IMR-90 (cell line): ENCODE data around the gene PLD1. TPM values are rescaled to one million over a fixed set of nuclear protein-coding genes. Genes with fewer than 3 reads are reported as not detected.
A peak's percentile ranks its signal among the peaks of the same experiment; 100 is the strongest.

ENCODE experiments used
- ATAC-seq: fragments of 200-7000 bp; cut with Tn5 transposase; 2 replicates; pipeline ENCODE4 v1.9.1; 2020; ENCODE audit warnings: low read depth, mild to moderate bottlenecking, moderate library complexity
- BruUV-seq: library from RNA; stranded (reverse); fragments of 400-500 nt; replicated peaks from 2 replicates; lab custom pipeline; 2021; lab: Mats Ljungman, UMichigan
- CTCF ChIA-PET: fragments of 300-600 bp; formaldehyde crosslinking; extraction: SDS; loops from one replicate; lab custom pipeline; 2021; ENCODE audit warnings: antibody characterized with exemption; lab: Yijun Ruan, JAX
- POLR2A ChIA-PET: fragments of 300-600 bp; sonication (Branson Sonifier 250); formaldehyde crosslinking; loops from one replicate; lab custom pipeline; 2022; ENCODE audit warnings: antibody characterized with exemption; ENCODE audit not compliant: unreplicated experiment; lab: Charles Lee
- DNase-seq: peaks from one replicate; pipeline ENCODE4 v3.0.0; 2013
- H2AFZ ChIP-seq: replicated peaks from 2 replicates; pipeline ENCODE3; 2013; ENCODE audit warnings: low read length, mild to moderate bottlenecking; ENCODE audit not compliant: poor library complexity
- H2AK5ac ChIP-seq: 2 replicates; pipeline ENCODE4 v1.6.1; 2013; ENCODE audit warnings: low read depth, low read length, inconsistent platforms
- H2AK9ac ChIP-seq: replicated peaks from 2 replicates; pipeline ENCODE3; 2013; ENCODE audit warnings: mild to moderate bottlenecking, low read depth, low read length, moderate library complexity; ENCODE audit not compliant: poor library complexity
- H2BK120ac ChIP-seq: 2 replicates; pipeline ENCODE4 v1.6.1; 2013; ENCODE audit warnings: low read depth, low read length, inconsistent platforms
- H2BK15ac ChIP-seq: 3 replicates; pipeline ENCODE4 v1.6.1; 2013; ENCODE audit warnings: low read depth, low read length, inconsistent platforms
- H2BK20ac ChIP-seq: 2 replicates; pipeline ENCODE4 v1.6.1; 2013; ENCODE audit warnings: low read depth, mild to moderate bottlenecking, inconsistent platforms, low read length, moderate library complexity
- H2BK5ac ChIP-seq: 2 replicates; pipeline ENCODE4 v1.6.1; 2013; ENCODE audit warnings: mild to moderate bottlenecking, low read depth, low read length, inconsistent platforms; ENCODE audit not compliant: poor library complexity, severe bottlenecking
- H3K14ac ChIP-seq: replicated peaks from 2 replicates; pipeline ENCODE4 v1.6.1; 2013; ENCODE audit warnings: low read depth, low read length, inconsistent platforms
- H3K18ac ChIP-seq: 2 replicates; pipeline ENCODE4 v1.6.1; 2013; ENCODE audit warnings: low read depth, low read length, control low read depth
- H3K23ac ChIP-seq: 2 replicates; pipeline ENCODE4 v1.6.1; 2013; ENCODE audit warnings: low read depth, low read length, inconsistent platforms
- H3K27ac ChIP-seq: 2 replicates; pipeline ENCODE4 v1.5.1; 2013; ENCODE audit warnings: mild to moderate bottlenecking, control low read depth, low read length; ENCODE audit not compliant: insufficient read depth
- H3K27me3 ChIP-seq: 2 replicates; pipeline ENCODE4 v1.6.1; 2013; ENCODE audit warnings: low read length; ENCODE audit not compliant: control insufficient read depth, insufficient read depth
- H3K36me3 ChIP-seq: 2 replicates; pipeline ENCODE4 v1.6.1; 2013; ENCODE audit warnings: low read length, mixed read lengths; ENCODE audit not compliant: control insufficient read depth, insufficient read depth
- H3K4ac ChIP-seq: 2 replicates; pipeline ENCODE4 v1.6.1; 2013; ENCODE audit warnings: low read depth, low read length, inconsistent platforms
- H3K4me1 ChIP-seq: 2 replicates; pipeline ENCODE4 v1.6.1; 2013; ENCODE audit warnings: low read length, mixed read lengths; ENCODE audit not compliant: control insufficient read depth, insufficient read depth
- H3K4me2 ChIP-seq: 2 replicates; pipeline ENCODE4 v1.6.1; 2013; ENCODE audit warnings: low read depth, mild to moderate bottlenecking, control low read depth, low read length, moderate library complexity
- H3K4me3 ChIP-seq: 2 replicates; pipeline ENCODE4 v1.5.1; 2013; ENCODE audit warnings: low read depth, mild to moderate bottlenecking, control low read depth, low read length, moderate library complexity; ENCODE audit not compliant: insufficient read depth
- H3K56ac ChIP-seq: 2 replicates; pipeline ENCODE4 v1.6.1; 2013; ENCODE audit warnings: low read length, inconsistent platforms; ENCODE audit not compliant: insufficient read depth; ENCODE audit errors: extremely low read depth
- H3K79me1 ChIP-seq, 2 experiments: 2 replicates each; pipeline ENCODE4 v1.6.1; 2013; ENCODE audit warnings: low read length in 2 of 2, inconsistent platforms in 1 of 2, low read depth in 1 of 2
- H3K9ac ChIP-seq: 2 replicates; pipeline ENCODE4 v1.6.1; 2013; ENCODE audit warnings: low read depth, low read length, control low read depth
- H3K9me1 ChIP-seq: 2 replicates; pipeline ENCODE4 v1.6.1; 2013; ENCODE audit warnings: low read length, inconsistent platforms; ENCODE audit not compliant: insufficient read depth
- H3K9me3 ChIP-seq: 2 replicates; pipeline ENCODE4 v1.6.1; 2013; ENCODE audit warnings: low read length; ENCODE audit not compliant: control insufficient read depth, insufficient read depth
- H4K20me1 ChIP-seq: 2 replicates; pipeline ENCODE4 v1.6.1; 2013; ENCODE audit warnings: low read length, inconsistent platforms; ENCODE audit not compliant: insufficient read depth
- H4K5ac ChIP-seq: 2 replicates; pipeline ENCODE4 v1.6.1; 2013; ENCODE audit warnings: mild to moderate bottlenecking, low read depth, low read length, control low read depth
- H4K8ac ChIP-seq, 2 experiments: 2 replicates each; pipeline ENCODE4 v1.6.1; 2013; ENCODE audit warnings: low read depth in 2 of 2, low read length in 2 of 2, control low read depth in 1 of 2, inconsistent platforms in 1 of 2
- H4K91ac ChIP-seq: 2 replicates; pipeline ENCODE4 v1.6.1; 2013; ENCODE audit warnings: low read depth, low read length, inconsistent platforms; ENCODE audit not compliant: insufficient read depth
- BHLHE40 ChIP-seq: fragments of 150-350 bp; IDR thresholded peaks from 2 replicates; pipeline ENCODE4 v1.6.1; 2016; ENCODE audit warnings: mild to moderate bottlenecking, low read depth, low read length
- CEBPB ChIP-seq: IDR thresholded peaks from 2 replicates; pipeline ENCODE4 v1.6.1; 2012; ENCODE audit warnings: low read depth, low read length, improper control_type of control experiment
- CHD1 ChIP-seq: IDR thresholded peaks from 2 replicates; pipeline ENCODE4 v1.6.1; 2012; ENCODE audit warnings: low read depth, low read length, improper control_type of control experiment
- CTCF ChIP-seq: conservative IDR thresholded peaks from 2 replicates; pipeline ENCODE4 v1.5.1; 2012; ENCODE audit warnings: mild to moderate bottlenecking, low read depth, low read length, improper control_type of control experiment
- ELK1 ChIP-seq: fragments of 150-350 bp; IDR thresholded peaks from 2 replicates; pipeline ENCODE4 v1.6.1; 2016; ENCODE audit warnings: low read depth, mild to moderate bottlenecking, low read length, moderate library complexity, borderline replicate concordance
- FOS ChIP-seq: fragments of 150-350 bp; IDR thresholded peaks from 2 replicates; pipeline ENCODE4 v1.6.1; 2016; ENCODE audit warnings: low read depth, low read length
- MAFK ChIP-seq: IDR thresholded peaks from 2 replicates; pipeline ENCODE4 v1.6.1; 2012; ENCODE audit warnings: low read depth, low read length, improper control_type of control experiment
- MAZ ChIP-seq: IDR thresholded peaks from 2 replicates; pipeline ENCODE4 v1.6.1; 2012; ENCODE audit warnings: low read depth, mild to moderate bottlenecking, low read length, improper control_type of control experiment, moderate library complexity, borderline replicate concordance
- MXI1 ChIP-seq: IDR thresholded peaks from 2 replicates; pipeline ENCODE4 v1.6.1; 2012; ENCODE audit warnings: low read depth, mild to moderate bottlenecking, low read length, moderate library complexity, borderline replicate concordance
- NFE2L2 ChIP-seq: fragments of 150-350 bp; IDR thresholded peaks from 2 replicates; pipeline ENCODE4 v1.6.1; 2016; ENCODE audit warnings: low read depth, mild to moderate bottlenecking, low read length
- POLR2A ChIP-seq: IDR thresholded peaks from 2 replicates; pipeline ENCODE4 v1.6.1; 2012; ENCODE audit warnings: mild to moderate bottlenecking, low read depth, low read length
- RAD21 ChIP-seq: IDR thresholded peaks from 2 replicates; pipeline ENCODE4 v1.6.1; 2012; ENCODE audit warnings: low read length, improper control_type of control experiment
- RCOR1 ChIP-seq: IDR thresholded peaks from 2 replicates; pipeline ENCODE4 v1.6.1; 2012; ENCODE audit warnings: mild to moderate bottlenecking, low read length, improper control_type of control experiment; ENCODE audit not compliant: insufficient replicate concordance
- RFX5 ChIP-seq: IDR thresholded peaks from 2 replicates; pipeline ENCODE4 v1.8.0; 2012; ENCODE audit warnings: low read depth, mild to moderate bottlenecking, low read length, moderate library complexity
- SMC3 ChIP-seq: fragments of 150-350 bp; IDR thresholded peaks from 2 replicates; pipeline ENCODE4 v1.6.1; 2016; ENCODE audit warnings: low read depth, mild to moderate bottlenecking, antibody characterized with exemption, low read length, moderate library complexity
- USF2 ChIP-seq: fragments of 150-350 bp; IDR thresholded peaks from 2 replicates; pipeline ENCODE4 v1.6.1; 2017; ENCODE audit warnings: mild to moderate bottlenecking, antibody characterized with exemption, low read length, low read depth
- WGBS, 2 experiments: methylation state at CpG; one replicate each; pipeline versions ENCODE4 v1.1.5 to v1.1.7; 2013; ENCODE audit warnings: missing lambda C conversion rate in 2 of 2; ENCODE audit not compliant: insufficient read length in 1 of 2; ENCODE audit errors: extremely low coverage in 2 of 2; 5-methylcytosine and 5-hydroxymethylcytosine counted together
- dilution Hi-C: fragments of 300-500 bp; cut with HindIII; formaldehyde crosslinking; loops from one replicate; pipeline ENCODE4 v1.14.3; 2018; ENCODE audit warnings: low sequenced_read_pairs; ENCODE audit not compliant: unreplicated experiment
- in situ Hi-C: fragments of 300-500 bp; cut with MboI; formaldehyde crosslinking; loops from 3 replicates; pipeline ENCODE4 v1.14.3; 2019; ENCODE audit warnings: low sequenced_read_pairs, inconsistent platforms, mixed read lengths
- intact Hi-C: fragments of 100-400 bp; cut with micrococcal nuclease; formaldehyde crosslinking; loops from 2 replicates; pipeline ENCODE4 v1.10.0; 2022
- polyA plus RNA-seq, 3 experiments: library from polyadenylated mRNA; depleted of rRNA; stranded (reverse); fragments of >200 nt; gene quantifications; 2 replicates each; pipeline ENCODE4 v1.2.3, GENCODE V29; 2012; ENCODE audit warnings: low replicate concordance in 1 of 3
- total RNA-seq: library from RNA; depleted of rRNA; stranded (reverse); fragments of >200 nt; gene quantifications from 2 replicates; pipeline ENCODE4 v1.2.3, GENCODE V29; 2012

Gene PLD1
- total and polyA plus RNA-seq, 2 of the 4 experiments (the other 2 are of a cell fraction): 3.3 to 9.7 TPM

- Histone ChIP-seq H2AK9ac (no peak overlapping the region), H3K56ac (no peak overlapping the region), H3K27ac (no peak overlapping the region), H4K20me1 (no peaks in the 10 kb centered on the region), H3K4me2 (no peak overlapping the region), H3K14ac (peak overlapping the region; percentile 80; the same call in 1 of the 2 replicates), H4K91ac (no peak overlapping the region), H3K9me3 (no peaks in the 10 kb centered on the region), H3K36me3 (no peaks in the 10 kb centered on the region), H2AFZ (no peak overlapping the region), H3K4ac (no peak overlapping the region), H3K9me1 (no peaks in the 10 kb centered on the region; the same call in none of the 2 replicates), H3K23ac (no peak overlapping the region), H3K18ac (no peak overlapping the region; the same call in 1 of the 2 replicates), H2BK120ac (no peak overlapping the region; the same call in 1 of the 2 replicates), H3K79me1 (no peaks in the 10 kb centered on the region), H4K8ac (0 out of 4 replicates have a peak overlapping the region, but pooled peaks of 1 of the 2 experiments have one; percentile 47), H3K9ac (no peak overlapping the region), H2BK5ac (peak overlapping the region; percentile 31), H3K4me3 (no peak overlapping the region), H2BK15ac (peak overlapping the region; percentile 58; the same call in 1 of the 3 replicates), H2BK20ac (no peak overlapping the region), H2AK5ac (no peak overlapping the region), H3K4me1 (peaks cover 11% of the 10 kb centered on the region), H4K5ac (no peak overlapping the region), H3K27me3 (no peaks in the 10 kb centered on the region)
- no peak for TF ChIP-seq CEBPB
- no peak for TF ChIP-seq RFX5
- no peak for TF ChIP-seq FOS
- TF ChIP-seq RAD21: no peak
- no peak for TF ChIP-seq BHLHE40
- TF ChIP-seq MXI1: no peak
- no peak for TF ChIP-seq MAFK
- no peak for TF ChIP-seq SMC3
- no peak for TF ChIP-seq MAZ
- no peak for TF ChIP-seq ELK1
- TF ChIP-seq POLR2A: no peak
- TF ChIP-seq USF2: no peak
- TF ChIP-seq RCOR1: no peak
- TF ChIP-seq NFE2L2: no peak
- TF ChIP-seq CHD1: no peak
- no peak for TF ChIP-seq CTCF
- ChIA-PET CTCF (interaction anchor here (0.5 kb wide), 1 partner anchor 293 kb away, joined by 6 read pairs; no protein-coding TSS in a partner anchor), POLR2A (interaction anchor here (0.6 kb wide), 1 partner anchor 342 kb away, joined by 5 read pairs; no protein-coding TSS in a partner anchor)
- no CpG with 5 or more reads among the region's 1 CpG for WGBS, 2 experiments
- no TSS peak for BruUV-seq
- dilution Hi-C loops: no loop called here
- ATAC-seq (peak; percentile 35), DNase-seq (peak; percentile 66)
- intact Hi-C loops: no loop called here
- in situ Hi-C loops: no loop called here
These were observed 31.3 kb upstream of the PLD1 start for GRCh38 chr3:171841620-171842000.
